Endothelial cell of umbilical vein (primary cell): ENCODE data around the gene HERPUD1. TPM values are rescaled to one million over a fixed set of nuclear protein-coding genes. Genes with fewer than 3 reads are reported as not detected.

ENCODE experiments used
- BruUV-seq: library from RNA; stranded (reverse); fragments of 400-500 nt; replicated peaks from 2 replicates; lab custom pipeline; 2021; lab: Mats Ljungman, UMichigan
- CTCF ChIA-PET: fragments of 300-600, 350-600 bp; sonication (Branson Sonifier 250); formaldehyde crosslinking; loops from one replicate; lab custom pipeline; 2021; ENCODE audit warnings: antibody characterized with exemption, inconsistent platforms; lab: Charles Lee
- POLR2A ChIA-PET: fragments of 300-600, 350-600 bp; sonication (Branson Sonifier 250); formaldehyde crosslinking; loops from one replicate; lab custom pipeline; 2021; ENCODE audit warnings: antibody characterized with exemption, inconsistent platforms; lab: Charles Lee
- DNase-seq: peaks from one replicate; pipeline ENCODE4 v3.0.0-alpha.2; 2011; ENCODE audit warnings: low read depth, low spot score
- FAIRE-seq: peaks from 2 replicates; lab custom pipeline; 2011; peaks lifted over from hg19 to GRCh38; lab: Jason Lieb, UNC
- H2AFZ ChIP-seq: 2 replicates; pipeline ENCODE4 v1.6.0; 2012; ENCODE audit warnings: low read depth, low read length, control low read depth, inconsistent platforms
- H3K27ac ChIP-seq: 2 replicates; pipeline ENCODE4 v1.5.1; 2011; ENCODE audit warnings: low read depth, mild to moderate bottlenecking, control low read depth, low read length, moderate library complexity; ENCODE audit not compliant: insufficient read depth
- H3K27me3 ChIP-seq, 2 experiments: 2 replicates each; pipeline versions ENCODE4 v1.6.0 to v1.6.1; 2011; ENCODE audit warnings: low read length in 2 of 2, mixed read lengths in 1 of 2; ENCODE audit not compliant: control insufficient read depth in 2 of 2, insufficient read depth in 2 of 2
- H3K36me3 ChIP-seq, 2 experiments: 2 replicates in 1 of 2; 3 replicates in 1 of 2; pipeline ENCODE4 v1.5.1; 2011; ENCODE audit warnings: low read length in 2 of 2, mild to moderate bottlenecking in 1 of 2, moderate library complexity in 1 of 2; ENCODE audit not compliant: control insufficient read depth in 2 of 2, insufficient read depth in 2 of 2; ENCODE audit errors: extremely low read depth in 1 of 2
- H3K4me1 ChIP-seq: 3 replicates; pipeline ENCODE4 v1.5.1; 2011; ENCODE audit warnings: mild to moderate bottlenecking, low read length; ENCODE audit not compliant: control insufficient read depth, insufficient read depth; ENCODE audit errors: extremely low read depth
- H3K4me2 ChIP-seq: 2 replicates; pipeline ENCODE4 v1.6.1; 2011; ENCODE audit warnings: low read length, control low read depth, mixed read lengths; ENCODE audit not compliant: insufficient read depth
- H3K4me3 ChIP-seq, 3 experiments: fragments of 200-600 bp in 1 of 3; sonication (generic), shearing (Covaris generic) in 1 of 3; replicated peaks in 1 of 3; 2 replicates each; pipeline ENCODE4 v1.5.1; 2011 to 2016; ENCODE audit warnings: control low read depth in 3 of 3, low read length in 3 of 3, mild to moderate bottlenecking in 2 of 3, inconsistent platforms in 1 of 3, low read depth in 1 of 3, moderate library complexity in 1 of 3; ENCODE audit not compliant: insufficient read depth in 1 of 3
- H3K79me2 ChIP-seq: 2 replicates; pipeline ENCODE4 v1.6.0; 2012; ENCODE audit warnings: low read length, inconsistent platforms; ENCODE audit not compliant: control insufficient read depth, insufficient read depth
- H3K9ac ChIP-seq: replicated peaks from 2 replicates; pipeline ENCODE3; 2011; ENCODE audit warnings: low read length, control low read depth; ENCODE audit not compliant: insufficient read depth; ENCODE audit errors: extremely low read depth
- H3K9me1 ChIP-seq: replicated peaks from 3 replicates; pipeline ENCODE4 v1.6.0; 2011; ENCODE audit warnings: mild to moderate bottlenecking, low read length; ENCODE audit not compliant: control insufficient read depth, insufficient read depth; ENCODE audit errors: extremely low read depth
- H3K9me3 ChIP-seq: replicated peaks from 2 replicates; pipeline ENCODE4 v1.5.1; 2012; ENCODE audit warnings: low read length, inconsistent platforms; ENCODE audit not compliant: control insufficient read depth, insufficient read depth
- H4K20me1 ChIP-seq: replicated peaks from 2 replicates; pipeline ENCODE3; 2011; ENCODE audit warnings: mild to moderate bottlenecking, low read length; ENCODE audit not compliant: control insufficient read depth, insufficient read depth; ENCODE audit errors: extremely low read depth
- CTCF ChIP-seq, 2 donors: IDR thresholded peaks; 1 replicate in 1 of 2; 2 replicates in 1 of 2; pipeline ENCODE4 v1.5.1; 2011; ENCODE audit warnings: low read length in 2 of 2, mild to moderate bottlenecking in 2 of 2, moderate library complexity in 2 of 2, control low read depth in 1 of 2, inconsistent platforms in 1 of 2, low read depth in 1 of 2; ENCODE audit not compliant: insufficient read depth in 1 of 2; ENCODE audit errors: extremely low read depth in 1 of 2
- FOS ChIP-seq: IDR thresholded peaks from 2 replicates; pipeline ENCODE4 v1.6.1; 2011; ENCODE audit warnings: mild to moderate bottlenecking, low read length, moderate library complexity, borderline replicate concordance; ENCODE audit not compliant: insufficient read depth
- GATA2 ChIP-seq: IDR thresholded peaks from 2 replicates; pipeline ENCODE4 v1.7.0; 2011; ENCODE audit warnings: low read depth, mild to moderate bottlenecking, moderate library complexity, mixed read lengths, low read length; ENCODE audit not compliant: insufficient read length, insufficient read depth
- POLR2A ChIP-seq: IDR thresholded peaks from 2 replicates; pipeline ENCODE4 v1.6.1; 2012; ENCODE audit warnings: low read depth, mild to moderate bottlenecking, control low read depth, low read length
- dilution Hi-C: fragments of 300-500 bp; cut with MboI; formaldehyde crosslinking; loops from one replicate; pipeline ENCODE4 v1.15.0; 2019; ENCODE audit warnings: low sequenced_read_pairs; ENCODE audit not compliant: extremely low pct_ligation_motif_present
- intact Hi-C: fragments of 100-400 bp; cut with micrococcal nuclease; formaldehyde crosslinking; loops from one replicate; pipeline ENCODE4 v1.10.0; 2022
- polyA plus RNA-seq, 4 experiments: library from polyadenylated mRNA; depleted of rRNA in 3 of 4; stranded (reverse) in 3 of 4; unstranded in 1 of 4; fragments of >200 nt; gene quantifications; 2 replicates each; pipeline versions ENCODE4 v1.2.1 to v1.2.3, GENCODE V29; 2011 to 2012; ENCODE audit warnings: missing spikeins in 1 of 4
- total RNA-seq: library from RNA; stranded (reverse); gene quantifications from 2 replicates; pipeline ENCODE4 v1.2.3, GENCODE V29; 2021

HERPUD1 gene
- total and polyA plus RNA-seq, 2 donors (not counting 3 experiments of a cell fraction or from before 2014, with no cell fraction given) = 107 to 109 TPM

GRCh38 chr16:56918467-56919012 is 13.4 kb upstream of the HERPUD1 start:
- Histone ChIP-seq H3K9ac (no peak overlapping the region), H3K27me3 (peaks cover 5 to 12% of the 10 kb centered on the region in 2 experiments), H3K9me3 (no peaks in the 10 kb centered on the region), H3K79me2 (no peaks in the 10 kb centered on the region), H2AFZ (no peak overlapping the region), H3K4me3 (no peak overlapping the region), H3K36me3 (no peaks in the 10 kb centered on the region), H4K20me1 (no peaks in the 10 kb centered on the region), H3K27ac (no peak overlapping the region), H3K9me1 (no peaks in the 10 kb centered on the region), H3K4me1 (peaks cover 17% of the 10 kb centered on the region), H3K4me2 (no peak overlapping the region)
- dilution Hi-C loops = no loop called here
- CTCF ChIA-PET = interaction anchor here (0.7 to 2.0 kb wide), 2 partner anchors 9 to 125 kb away, joined by 3 to 7 read pairs; no protein-coding TSS in a partner anchor
- no peak for TF ChIP-seq POLR2A
- TF ChIP-seq CTCF (IDR thresholded peaks at IDR 0.05; ENCODE audit: extremely low read depth in 1 of 2, insufficient read depth in 1 of 2, low read depth in 1 of 2, low read length in 2 of 2) = no peak
- TF ChIP-seq FOS = no peak
- no TSS peak for BruUV-seq
- POLR2A ChIA-PET = no interaction called here
- intact Hi-C loops = no loop called here
- DNase-seq (no peak), FAIRE-seq (no peak)

- no peak for DNase-seq
- Histone ChIP-seq H3K9me3 (no peaks in the 10 kb centered on the region), H3K9ac (no peak overlapping the region), H3K79me2 (no peaks in the 10 kb centered on the region), H4K20me1 (no peaks in the 10 kb centered on the region), H3K4me2 (no peak overlapping the region), H3K4me3 (no peak overlapping the region), H3K27ac (no peak overlapping the region), H3K27me3 (peaks cover 5 to 12% of the 10 kb centered on the region in 2 experiments), H2AFZ (no peak overlapping the region), H3K9me1 (no peaks in the 10 kb centered on the region), H3K36me3 (no peaks in the 10 kb centered on the region), H3K4me1 (peaks cover 17% of the 10 kb centered on the region)
- BruUV-seq = no TSS peak
- ChIA-PET POLR2A (no interaction called here), CTCF (interaction anchor here (2.0 kb wide), 1 partner anchor 8 kb away, joined by 7 read pairs; no protein-coding TSS in a partner anchor)
- intact Hi-C loops = no loop called here
- FAIRE-seq = no peak
- TF ChIP-seq GATA2 = no peak
- no peak for TF ChIP-seq CTCF (IDR thresholded peaks at IDR 0.05; ENCODE audit: extremely low read depth in 1 of 2, insufficient read depth in 1 of 2, low read depth in 1 of 2, low read length in 2 of 2)
- dilution Hi-C loops = no loop called here
Measured at GRCh38 chr16:56919099-56919800, 12.7 kb upstream of the HERPUD1 start.
